ENCODE data around the gene ADAMTSL3. TPM values are rescaled to one million over a fixed set of nuclear protein-coding genes. Genes with fewer than 3 reads are reported as not detected.

The ADAMTSL3 gene
- total and polyA plus RNA-seq, 2 of the 4 experiments (the other 2 are of a cell fraction) = under 0.01 to 0.02 TPM

GRCh38 chr15:83842281-83842680 lies 188.4 kb downstream of the ADAMTSL3 start:
- 70% methylated on average over 2 of the region's 6 CpGs; no CpG with 5 or more reads in 1 of the 2 experiments for whole genome bisulfite sequencing, 2 experiments (ENCODE audit: extremely low coverage in 2 of 2, insufficient read length in 1 of 2)
- CTCF ChIA-PET = no interaction called here

More at GRCh38 chr15:83842281-83842680, 188.4 kb downstream of the ADAMTSL3 start:
- Histone ChIP-seq H2AK9ac (replicated peaks; ENCODE audit: low read depth, low read length, poor library complexity) (no peak overlapping the region), H3K4me2 (ENCODE audit: low read depth, low read length) (no peak overlapping the region), H2AK5ac (ENCODE audit: low read depth, low read length) (no peak overlapping the region), H3K4ac (ENCODE audit: low read depth, low read length) (no peak overlapping the region), H3K27ac (ENCODE audit: insufficient read depth, low read length) (no peak overlapping the region), H3K18ac (ENCODE audit: low read depth, low read length) (no peak overlapping the region), H2BK5ac (ENCODE audit: low read depth, low read length, poor library complexity, severe bottlenecking) (no peak overlapping the region), H3K9me3 (ENCODE audit: control insufficient read depth, insufficient read depth, low read length) (no peaks in the 10 kb centered on the region), H3K36me3 (ENCODE audit: control insufficient read depth, insufficient read depth, low read length) (no peaks in the 10 kb centered on the region), H3K9me1 (ENCODE audit: insufficient read depth, low read length) (0 out of 2 replicates have a peak, but pooled peaks cover 3% of the 10 kb centered on the region), H3K4me1 (ENCODE audit: control insufficient read depth, insufficient read depth, low read length) (peaks cover 19% of the 10 kb centered on the region), H4K8ac (ENCODE audit: low read depth in 2 of 2, low read length in 2 of 2) (no peak overlapping the region), H2BK15ac (ENCODE audit: low read depth, low read length) (no peak overlapping the region), H4K91ac (ENCODE audit: insufficient read depth, low read depth, low read length) (no peak overlapping the region), H4K5ac (ENCODE audit: low read depth, low read length) (no peak overlapping the region), H3K4me3 (ENCODE audit: insufficient read depth, low read depth, low read length) (no peak overlapping the region), H3K56ac (ENCODE audit: extremely low read depth, insufficient read depth, low read length) (no peak overlapping the region), H3K9ac (ENCODE audit: low read depth, low read length) (no peak overlapping the region), H3K14ac (replicated peaks; ENCODE audit: low read depth, low read length) (no peak overlapping the region), H4K20me1 (ENCODE audit: insufficient read depth, low read length) (no peaks in the 10 kb centered on the region), H3K79me1 (ENCODE audit: low read depth in 1 of 2, low read length in 2 of 2) (no peaks in the 10 kb centered on the region), H2BK20ac (ENCODE audit: low read depth, low read length) (no peak overlapping the region), H2AFZ (replicated peaks; ENCODE audit: low read length, poor library complexity) (no peak overlapping the region), H2BK120ac (ENCODE audit: low read depth, low read length) (no peak overlapping the region), H3K23ac (ENCODE audit: low read depth, low read length) (no peak overlapping the region), H3K27me3 (ENCODE audit: control insufficient read depth, insufficient read depth, low read length) (no peaks in the 10 kb centered on the region)
- intact Hi-C loops (cut with micrococcal nuclease) (loop anchor here (10.0 kb wide), 1 partner anchor 637 kb away; the partner anchor contains the start of gene HDGFL3), dilution Hi-C loops (cut with HindIII; ENCODE audit: low sequenced_read_pairs, unreplicated experiment) (no loop called here), in situ Hi-C loops (cut with MboI; ENCODE audit: low sequenced_read_pairs) (no loop called here)
- BruUV-seq (replicated peaks) = no TSS peak
- POLR2A ChIA-PET (ENCODE audit: unreplicated experiment) = no interaction called here
- TF ChIP-seq MAFK (IDR thresholded peaks at IDR 0.05; ENCODE audit: low read depth, low read length) (no peak), CHD1 (IDR thresholded peaks at IDR 0.05; ENCODE audit: low read depth, low read length) (no peak), RAD21 (IDR thresholded peaks at IDR 0.05; ENCODE audit: low read length) (no peak)
- ATAC-seq (ENCODE audit: low read depth) (no peak), DNase-seq (no peak)
